ENCODE results near the gene CRYBG2. TPM values are rescaled to one million over a fixed set of nuclear protein-coding genes. Genes with fewer than 3 reads are reported as not detected.
"Not testable (repeated sequence)": the region's sequence is repeated elsewhere in the genome, so short reads cannot be mapped to it uniquely, and the experiment has no call there.

The CRYBG2 gene
- total and polyA plus RNA-seq, 4 experiments from 2014 or later = 0.27 to 6.7 (median 4.7) TPM

DNA sequence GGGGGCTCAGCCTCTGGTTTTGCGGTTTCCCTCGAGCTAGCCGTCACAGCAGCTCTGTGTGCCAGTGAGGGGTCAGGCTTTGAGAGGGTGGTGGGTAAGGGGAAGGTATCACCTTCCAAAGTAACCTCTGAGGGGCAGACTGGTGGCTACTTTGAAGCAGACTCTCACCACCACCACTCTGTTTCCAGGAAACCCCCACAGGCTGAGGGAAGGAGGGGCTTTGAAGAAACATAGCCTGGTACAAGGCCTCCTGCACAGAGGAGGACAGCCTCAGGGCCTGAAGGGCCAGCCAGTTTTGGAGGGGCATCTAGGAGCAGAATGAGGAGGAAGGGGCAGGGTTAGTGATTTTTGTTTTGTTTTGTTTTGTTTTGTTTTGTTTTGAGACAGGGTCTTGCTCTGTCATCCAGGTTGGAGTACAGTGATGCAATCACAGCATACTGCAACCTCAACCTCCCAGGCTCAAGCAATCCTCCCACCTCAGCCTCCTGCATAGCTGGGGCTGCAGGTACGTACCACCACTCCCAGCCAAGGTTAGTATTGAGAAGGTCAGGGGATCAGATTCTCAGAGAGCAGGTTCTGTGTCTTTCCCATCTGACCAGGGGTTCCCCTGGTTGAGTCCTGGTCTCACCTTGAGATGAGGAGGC, 35.8 kb upstream of the CRYBG2 start:
- H3K27me3 ChIP-seq (ENCODE audit: insufficient read depth, low read length) = no peaks in the 10 kb centered on the region
- DNase-seq = no peak
- no peaks in the 10 kb centered on the region for H3K36me3 ChIP-seq (ENCODE audit: insufficient read depth, low read length)
- POLR2A ChIA-PET (ENCODE audit: partially characterized antibody) = interaction anchor here (1.7 to 5.5 kb wide), 5 partner anchors 11 to 114 kb away, joined by 5 to 54 read pairs (median 12); no protein-coding TSS in a partner anchor
- H3K9me3 ChIP-seq (ENCODE audit: control insufficient read depth in 1 of 2, low read length in 2 of 2) = no peaks in the 10 kb centered on the region
- H3K4me3 ChIP-seq (ENCODE audit: low read length in 2 of 2) = no peak overlapping the region
- Mint-ChIP-seq H3K27ac (peak overlapping the region in 1 of 7 donors; percentile 23), H3K9me3 (no peaks in the 10 kb centered on the region), H3K4me1 (peaks cover 25 to 51% (median 35%) of the 10 kb centered on the region in 4 donors), H3K4me3 (peak overlapping the region in 1 of 8 donors; percentile 38), H3K36me3 (no peaks in the 10 kb centered on the region), H3K27me3 (no peaks in the 10 kb centered on the region)
- H3K27ac ChIP-seq (ENCODE audit: low read depth, low read length) = no peak overlapping the region
- peaks cover 59% of the 10 kb centered on the region for H3K4me1 ChIP-seq (ENCODE audit: insufficient read depth, low read length)
- intact Hi-C loops (cut with micrococcal nuclease) = loop anchor here (2.0 to 5.0 kb wide), 2 partner anchors 105 to 222 kb away; partner anchors contain the start of genes C1orf232 and ZNF593
- CTCF ChIA-PET (ENCODE audit: partially characterized antibody) = interaction anchor here (1.2 to 9.0 kb wide), 11 partner anchors 14 to 155 kb away, joined by 4 to 121 read pairs (median 15); partner anchors contain the start of genes CD52, CEP85, SH3BGRL3 and ZNF683

- no peaks in the 10 kb centered on the region for H3K9me3 Mint-ChIP-seq
- Histone ChIP-seq H3K27me3 (ENCODE audit: insufficient read depth, low read length) (no peaks in the 10 kb centered on the region), H3K4me1 (ENCODE audit: insufficient read depth, low read length) (peaks cover 67% of the 10 kb centered on the region), H3K27ac (ENCODE audit: low read depth, low read length) (no peak overlapping the region), H3K4me3 (ENCODE audit: low read length in 2 of 2) (no peak overlapping the region), H3K9me3 (ENCODE audit: control insufficient read depth in 1 of 2, low read length in 2 of 2) (no peaks in the 10 kb centered on the region), H3K36me3 (ENCODE audit: insufficient read depth, low read length) (no peaks in the 10 kb centered on the region)
- peak overlapping the region in 2 of 7 donors; percentile 6 to 32 for H3K27ac Mint-ChIP-seq
- CTCF ChIA-PET (ENCODE audit: partially characterized antibody) = interaction anchor here (0.7 to 5.8 kb wide), 11 partner anchors 8 to 112 kb away, joined by 3 to 73 read pairs (median 4); partner anchors contain the start of genes SH3BGRL3 and ZNF683
- POLR2A ChIA-PET (ENCODE audit: partially characterized antibody) = interaction anchor here (0.9 to 5.5 kb wide), 7 partner anchors 10 to 113 kb away, joined by 3 to 54 read pairs (median 5); no protein-coding TSS in a partner anchor
- no peaks in the 10 kb centered on the region for H3K27me3 Mint-ChIP-seq
- H3K4me1 Mint-ChIP-seq = peaks cover 29 to 58% (median 42%) of the 10 kb centered on the region in 4 donors
- no peak overlapping the region for H3K4me3 Mint-ChIP-seq
- no peaks in the 10 kb centered on the region for H3K36me3 Mint-ChIP-seq
- DNase-seq = no peak
- intact Hi-C loops (cut with micrococcal nuclease) = no loop called here
These were observed 35.0 kb upstream of the CRYBG2 start for GRCh38 chr1:26388791-26389445.

- H3K9me3 Mint-ChIP-seq = no peaks in the 10 kb centered on the region
- CTCF ChIA-PET (ENCODE audit: partially characterized antibody) = interaction anchor here (1.1 to 5.0 kb wide), 4 partner anchors 21 to 111 kb away, joined by 3 to 63 read pairs (median 6); partner anchors contain the start of gene SH3BGRL3
- H3K9me3 ChIP-seq (ENCODE audit: control insufficient read depth in 1 of 2, low read length in 2 of 2) = no peaks in the 10 kb centered on the region
- H3K27ac ChIP-seq (ENCODE audit: low read depth, low read length) = no peak overlapping the region
- no peak overlapping the region for H3K4me3 ChIP-seq (ENCODE audit: low read length in 2 of 2)
- POLR2A ChIA-PET (ENCODE audit: partially characterized antibody) = interaction anchor here (1.5 to 1.9 kb wide), 4 partner anchors 10 to 106 kb away, joined by 3 to 6 read pairs (median 6); partner anchors contain the start of gene ZNF683
- H3K4me1 Mint-ChIP-seq = peaks cover 29 to 59% (median 47%) of the 10 kb centered on the region in 4 donors
- no peaks in the 10 kb centered on the region for H3K27me3 Mint-ChIP-seq
- DNase-seq = no peak
- no peak overlapping the region for H3K27ac Mint-ChIP-seq
- no peaks in the 10 kb centered on the region for H3K36me3 Mint-ChIP-seq
- intact Hi-C loops (cut with micrococcal nuclease) = no loop called here
- H3K27me3 ChIP-seq (ENCODE audit: insufficient read depth, low read length) = no peaks in the 10 kb centered on the region
- H3K4me1 ChIP-seq (ENCODE audit: insufficient read depth, low read length) = peaks cover 79% of the 10 kb centered on the region
- no peaks in the 10 kb centered on the region for H3K36me3 ChIP-seq (ENCODE audit: insufficient read depth, low read length)
- H3K4me3 Mint-ChIP-seq = no peak overlapping the region
These were observed 33.5 kb upstream of the CRYBG2 start for GRCh38 chr1:26387447-26387846.

GRCh38 chr1:26385063-26385462, 31.1 kb upstream of the CRYBG2 start:
- Mint-ChIP-seq H3K4me1 (peaks cover 27 to 65% (median 47%) of the 10 kb centered on the region in 4 donors), H3K4me3 (peak overlapping the region in 7 of 8 donors; percentile 36 to 71 (median 55)), H3K27ac (peak overlapping the region in 2 of 7 donors; percentile 35 to 76)
- H3K9me3 Mint-ChIP-seq; DNase-seq; H3K36me3 Mint-ChIP-seq; H3K4me3 ChIP-seq (ENCODE audit: low read length in 2 of 2); H3K27me3 Mint-ChIP-seq; H3K36me3 ChIP-seq (ENCODE audit: insufficient read depth, low read length); H3K27me3 ChIP-seq (ENCODE audit: insufficient read depth, low read length); H3K27ac ChIP-seq (ENCODE audit: low read depth, low read length); H3K9me3 ChIP-seq (ENCODE audit: control insufficient read depth in 1 of 2, low read length in 2 of 2); intact Hi-C loops (cut with micrococcal nuclease): not testable (repeated sequence)
- ChIA-PET CTCF (ENCODE audit: partially characterized antibody) (interaction anchor here (0.6 to 1.3 kb wide), 3 partner anchors 21 to 264 kb away, joined by 3 to 4 read pairs (median 3); no protein-coding TSS in a partner anchor), POLR2A (ENCODE audit: partially characterized antibody) (interaction anchor here (0.7 to 1.6 kb wide), 3 partner anchors 12 to 67 kb away, joined by 3 to 4 read pairs (median 4); partner anchors contain the start of gene CD52)
- H3K4me1 ChIP-seq (ENCODE audit: insufficient read depth, low read length) = peaks cover 74% of the 10 kb centered on the region

DNA sequence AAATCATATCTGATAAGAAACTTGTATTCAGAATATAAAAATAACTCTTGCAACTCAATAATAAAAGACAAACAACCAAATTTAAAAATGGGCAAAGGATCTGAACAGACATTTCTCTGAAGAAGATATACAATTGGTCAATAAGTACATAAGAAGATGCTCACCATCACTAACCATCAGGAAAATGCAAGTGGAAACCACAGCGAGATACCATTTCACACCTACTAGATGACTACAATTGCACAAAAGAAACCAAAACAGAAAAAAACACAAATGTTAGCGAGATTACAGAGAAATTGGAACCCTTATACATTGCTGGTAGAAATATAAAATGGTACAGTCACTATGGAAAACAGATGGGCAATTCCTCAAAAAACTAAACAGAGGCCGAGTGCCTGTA, 30.1 kb upstream of the CRYBG2 start:
- Mint-ChIP-seq H3K36me3 (no peaks in the 10 kb centered on the region), H3K27me3 (no peaks in the 10 kb centered on the region), H3K9me3 (no peaks in the 10 kb centered on the region), H3K4me1 (peaks cover 26 to 68% (median 45%) of the 10 kb centered on the region in 4 donors), H3K4me3 (peak overlapping the region in 7 of 8 donors; percentile 31 to 70 (median 38)), H3K27ac (peak overlapping the region; percentile 8 to 82 (median 66))
- Histone ChIP-seq H3K9me3 (ENCODE audit: control insufficient read depth in 1 of 2, low read length in 2 of 2) (no peaks in the 10 kb centered on the region), H3K27ac (ENCODE audit: low read depth, low read length) (no peak overlapping the region), H3K36me3 (ENCODE audit: insufficient read depth, low read length) (no peaks in the 10 kb centered on the region), H3K27me3 (ENCODE audit: insufficient read depth, low read length) (no peaks in the 10 kb centered on the region), H3K4me3 (ENCODE audit: low read length in 2 of 2) (no peak overlapping the region), H3K4me1 (ENCODE audit: insufficient read depth, low read length) (peaks cover 74% of the 10 kb centered on the region)
- ChIA-PET CTCF (ENCODE audit: partially characterized antibody) (interaction anchor here (0.7 kb wide), 1 partner anchor 214 kb away, joined by 3 read pairs; no protein-coding TSS in a partner anchor), POLR2A (ENCODE audit: partially characterized antibody) (interaction anchor here (1.1 kb wide), 1 partner anchor 96 kb away, joined by 3 read pairs; no protein-coding TSS in a partner anchor)
- intact Hi-C loops (cut with micrococcal nuclease) = no loop called here
- DNase-seq = no peak

DNA sequence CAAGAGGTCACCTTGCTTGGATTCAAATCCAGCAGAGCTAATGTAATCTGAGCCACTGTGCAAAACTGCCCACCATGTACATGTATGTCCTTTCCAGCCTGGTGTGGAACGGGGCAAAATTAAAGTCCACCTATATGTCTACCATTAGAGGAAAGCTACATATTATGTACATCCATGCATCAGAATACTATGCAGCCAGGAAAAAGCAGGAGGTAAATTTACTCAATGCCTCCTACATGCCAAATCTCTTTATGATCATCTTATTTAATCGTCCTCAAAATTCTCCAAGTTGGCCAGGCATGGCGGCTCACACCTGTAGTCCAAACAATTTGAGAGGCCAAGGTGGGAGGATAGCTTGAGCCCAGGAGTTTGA, 24.9 kb upstream of the CRYBG2 start:
- Mint-ChIP-seq H3K36me3 (peaks cover 0 to 3% of the 10 kb centered on the region in 2 donors), H3K9me3 (peaks cover 0 to 3% (median 0%) of the 10 kb centered on the region in 8 donors), H3K27me3 (no peaks in the 10 kb centered on the region), H3K4me3 (peak overlapping the region in 7 of 8 donors; percentile 55 to 87 (median 75)), H3K4me1 (peaks cover 47 to 87% (median 64%) of the 10 kb centered on the region in 4 donors), H3K27ac (peak overlapping the region; percentile 84 to 99 (median 96))
- ChIA-PET CTCF (ENCODE audit: partially characterized antibody) (interaction anchor here (1.1 to 8.7 kb wide), 15 partner anchors 9 to 144 kb away, joined by 3 to 195 read pairs (median 12); partner anchors contain the start of genes CEP85 and SH3BGRL3), POLR2A (ENCODE audit: partially characterized antibody) (interaction anchor here (0.7 to 9.1 kb wide), 26 partner anchors 8 to 565 kb away, joined by 3 to 174 read pairs (median 6); partner anchors contain the start of genes CD52, CEP85, DHDDS and HMGN2)
- H3K9me3 ChIP-seq (ENCODE audit: control insufficient read depth in 1 of 2, low read length in 2 of 2) = no peaks in the 10 kb centered on the region
- peak overlapping the region; percentile 53 for H3K27ac ChIP-seq (ENCODE audit: low read depth, low read length)
- intact Hi-C loops (cut with micrococcal nuclease) = loop anchor here (1.0 to 2.0 kb wide), 6 partner anchors 16 to 104 kb away; partner anchors contain the start of genes CD52 and HMGN2
- H3K27me3 ChIP-seq (ENCODE audit: insufficient read depth, low read length) = no peaks in the 10 kb centered on the region
- no peaks in the 10 kb centered on the region for H3K36me3 ChIP-seq (ENCODE audit: insufficient read depth, low read length)
- no peak for DNase-seq
- no peak overlapping the region for H3K4me3 ChIP-seq (ENCODE audit: low read length in 2 of 2)
- peaks cover 82% of the 10 kb centered on the region for H3K4me1 ChIP-seq (ENCODE audit: insufficient read depth, low read length)

All from CD4-positive, alpha-beta memory T cell (primary cell).